NT2/D1 (cell line): ENCODE results near the gene KLF15.

Source experiments
- YY1 ChIP-seq: IDR thresholded peaks from 2 replicates; pipeline ENCODE4 v1.6.1; 2011; ENCODE audit not compliant: insufficient read length, insufficient read depth
- ZNF274 ChIP-seq: IDR thresholded peaks from 2 replicates; pipeline ENCODE4 v1.6.1; 2011; ENCODE audit warnings: mild to moderate bottlenecking, low read depth, low read length

DNA sequence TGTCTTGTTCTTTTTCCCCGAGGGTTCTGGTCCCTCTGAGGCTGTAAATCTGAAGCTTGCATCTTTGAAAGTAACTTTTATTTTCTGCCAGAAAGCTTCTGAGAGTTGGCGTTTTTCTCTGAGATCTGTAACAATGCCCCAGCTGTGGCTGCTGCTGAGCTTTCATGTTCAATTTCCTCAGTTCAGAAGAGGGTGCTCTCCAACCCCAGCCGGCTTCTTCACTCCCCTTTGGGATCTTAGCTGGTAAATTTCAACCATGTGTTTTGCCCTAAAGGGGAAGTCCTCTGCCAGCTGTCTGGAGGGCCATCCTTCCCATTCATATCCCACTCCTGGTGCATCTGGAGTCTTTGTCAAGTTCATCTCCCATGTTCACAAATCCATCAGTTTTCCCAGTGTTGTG, 19.2 kb upstream of the KLF15 start:
- no peak for TF ChIP-seq YY1
- TF ChIP-seq ZNF274, result no peak
